A549 (cell line): Measurements from ENCODE around the gene AJAP1. TPM values are rescaled to one million over a fixed set of nuclear protein-coding genes. Genes with fewer than 3 reads are reported as not detected.

ENCODE experiments used
- ATAC-seq, 2 experiments: fragments of 200-7000 bp in 1 of 2; fragments of >200 bp in 1 of 2; cut with Nextera tagmentation in 1 of 2; cut with Tn5 transposase in 1 of 2; 3 replicates each; pipeline versions ENCODE4 v1.8.0 to v1.9.1; 2018 to 2020; ENCODE audit warnings: mild to moderate bottlenecking in 1 of 2, moderate library complexity in 1 of 2
- CTCF ChIA-PET: fragments of 300-600 bp; sonication (Branson Sonifier 250); formaldehyde crosslinking; extraction: SDS; loops from one replicate; lab custom pipeline; 2021; ENCODE audit warnings: antibody characterized with exemption, inconsistent platforms; lab: Yijun Ruan, JAX
- POLR2A ChIA-PET: fragments of 350-600 bp; formaldehyde crosslinking; extraction: SDS; loops from one replicate; lab custom pipeline; 2021; ENCODE audit warnings: antibody characterized with exemption, inconsistent platforms; lab: Yijun Ruan, JAX
- DNase-seq, 2 experiments: peaks; one replicate each; pipeline versions ENCODE4 v3.0.0 to v3.0.0-alpha.2; 2011 to 2016; ENCODE audit warnings: low read depth in 1 of 2, low spot score in 1 of 2
- FAIRE-seq: peaks from 2 replicates; lab custom pipeline; 2011; peaks lifted over from hg19 to GRCh38; lab: Jason Lieb, UNC
- H3K27ac ChIP-seq, 2 experiments: fragments of >200 bp; sonication (Bioruptor Twin); formaldehyde crosslinking; 3 replicates each; pipeline ENCODE4 v1.5.1; 2016 to 2017
- H3K4me1 ChIP-seq: fragments of >200 bp; sonication (Bioruptor Twin); formaldehyde crosslinking; 3 replicates; pipeline ENCODE4 v1.6.1; 2016
- H3K4me2 ChIP-seq: fragments of >200 bp; sonication (Bioruptor Twin); formaldehyde crosslinking; 3 replicates; pipeline ENCODE4 v1.6.1; 2016
- H3K4me3 ChIP-seq: fragments of >200 bp; sonication (Bioruptor Twin); formaldehyde crosslinking; 3 replicates; pipeline ENCODE4 v1.5.1; 2016
- H3K9me3 ChIP-seq: fragments of >200 bp; sonication (Bioruptor Twin); formaldehyde crosslinking; 3 replicates; pipeline ENCODE4 v1.6.1; 2016
- CBX8 ChIP-seq: fragments of 200-600 bp; sonication (generic); IDR thresholded peaks from 2 replicates; pipeline ENCODE4 v1.6.1; 2016
- CTCF ChIP-seq: fragments of >200 bp; sonication (Bioruptor Twin); formaldehyde crosslinking; IDR thresholded peaks from 3 replicates; pipeline ENCODE4 v1.5.1; 2016
- EHMT2 ChIP-seq: fragments of 200-600 bp; sonication (generic); IDR thresholded peaks from 2 replicates; pipeline ENCODE4 v1.6.1; 2016; ENCODE audit warnings: antibody characterized with exemption, low read depth, mild to moderate bottlenecking, moderate library complexity
- FOSB ChIP-seq: fragments of 250-450 bp; sonication (Bioruptor Pico); IDR thresholded peaks from 2 replicates; pipeline ENCODE4 v1.5.0; 2020; ENCODE audit warnings: mild to moderate bottlenecking, moderate library complexity
- FOSL2 ChIP-seq, 2 experiments: fragments of 450-650 bp in 1 of 2; fragments of >200 bp in 1 of 2; sonication (Bioruptor Twin) in 1 of 2; formaldehyde crosslinking; IDR thresholded peaks; 2 replicates each; pipeline versions ENCODE4 v1.5.0 to v1.6.1; 2016 to 2020; ENCODE audit warnings: mild to moderate bottlenecking in 1 of 2, moderate library complexity in 1 of 2
- FOXS1 ChIP-seq: fragments of 250-450 bp; sonication (Bioruptor Pico); IDR thresholded peaks from 2 replicates; pipeline ENCODE4 v1.5.0; 2020; ENCODE audit warnings: mild to moderate bottlenecking, moderate library complexity
- GATA3 ChIP-seq: IDR thresholded peaks from 2 replicates; pipeline ENCODE4 v1.6.1; 2012; ENCODE audit warnings: borderline replicate concordance
- HES2 ChIP-seq: fragments of >200 bp; sonication (Bioruptor Twin); formaldehyde crosslinking; IDR thresholded peaks from 2 replicates; pipeline ENCODE4 v1.6.1; 2016
- HOXA7 ChIP-seq: fragments of 250-450 bp; sonication (Bioruptor Pico); IDR thresholded peaks from 2 replicates; pipeline ENCODE4 v1.5.0; 2020; ENCODE audit warnings: mild to moderate bottlenecking, moderate library complexity
- HOXB5 ChIP-seq: fragments of 250-450 bp; sonication (Bioruptor Pico); IDR thresholded peaks from 2 replicates; pipeline ENCODE4 v1.5.0; 2020; ENCODE audit warnings: mild to moderate bottlenecking, moderate library complexity
- MAX ChIP-seq: IDR thresholded peaks from 2 replicates; pipeline ENCODE4 v1.6.1; 2012
- MYC ChIP-seq: IDR thresholded peaks from 2 replicates; pipeline ENCODE4 v1.6.1; 2012; ENCODE audit warnings: mild to moderate bottlenecking, inconsistent platforms, low read length, improper control_type of control experiment, borderline replicate concordance
- NFE2L2 ChIP-seq: fragments of 150-350 bp; conservative IDR thresholded peaks from 2 replicates; pipeline ENCODE4 v1.6.1; 2014; ENCODE audit warnings: low read length
- PHF8 ChIP-seq: fragments of 200-600 bp; sonication (generic); IDR thresholded peaks from 2 replicates; pipeline ENCODE4 v1.6.1; 2016; ENCODE audit warnings: low read depth, mild to moderate bottlenecking, antibody characterized with exemption, moderate library complexity, borderline replicate concordance
- POLR2AphosphoS2 ChIP-seq: conservative IDR thresholded peaks from 2 replicates; pipeline ENCODE4 v1.6.1; 2012; ENCODE audit warnings: low read length, improper control_type of control experiment, inconsistent platforms
- RAD21 ChIP-seq, 2 experiments: fragments of >200 bp in 1 of 2; sonication (Bioruptor Twin) in 1 of 2; formaldehyde crosslinking in 1 of 2; IDR thresholded peaks in 1 of 2; conservative IDR thresholded peaks in 1 of 2; 2 replicates in 1 of 2; 3 replicates in 1 of 2; pipeline ENCODE4 v1.6.1; 2012 to 2018; ENCODE audit warnings: inconsistent platforms in 1 of 2
- RFX5 ChIP-seq: fragments of 450-650 bp; IDR thresholded peaks from 2 replicates; pipeline ENCODE4 v1.7.1; 2014; ENCODE audit warnings: antibody characterized with exemption, mild to moderate bottlenecking, moderate library complexity
- SMC3 ChIP-seq: fragments of >200 bp; sonication (Bioruptor Twin); formaldehyde crosslinking; IDR thresholded peaks from 3 replicates; pipeline ENCODE4 v1.6.1; 2018; ENCODE audit warnings: inconsistent platforms
- ZC3H11A ChIP-seq: fragments of 450-650 bp; IDR thresholded peaks from 2 replicates; pipeline ENCODE4 v1.6.1; 2014; ENCODE audit warnings: antibody characterized with exemption, mild to moderate bottlenecking
- ZFP36 ChIP-seq: fragments of 450-650 bp; IDR thresholded peaks from 2 replicates; pipeline ENCODE4 v1.6.1; 2014; ENCODE audit warnings: borderline replicate concordance; ENCODE audit not compliant: partially characterized antibody
- ZNF302 ChIP-seq: fragments of 250-450 bp; sonication (Bioruptor Pico); IDR thresholded peaks from 2 replicates; pipeline ENCODE4 v1.9.0; 2021; ENCODE audit warnings: inconsistent platforms, mild to moderate bottlenecking, moderate library complexity
- ZSCAN20 ChIP-seq: fragments of 250-450 bp; sonication (Bioruptor Pico); IDR thresholded peaks from 2 replicates; pipeline ENCODE4 v1.8.0; 2022; ENCODE audit warnings: mild to moderate bottlenecking, moderate library complexity
- WGBS: methylation state at CpG from one replicate; pipeline ENCODE4 v1.1.6; 2017; ENCODE audit errors: missing lambda C conversion rate; 5-methylcytosine and 5-hydroxymethylcytosine counted together
- polyA plus RNA-seq, 4 experiments: library from polyadenylated mRNA; depleted of rRNA in 3 of 4; stranded (reverse); fragments of >200 nt; fragmentation: RNase III in 1 of 4; extraction: RNeasy Plus Mini Kit Qiagen cat#74134 plus additional on column Dnase treatment in 1 of 4; gene quantifications; 2 replicates in 3 of 4; 3 replicates in 1 of 4; pipeline ENCODE4 v1.2.3, GENCODE V29; 2011 to 2017

The AJAP1 gene
- polyA plus RNA-seq, 2 of the 4 experiments (the other 2 are of a cell fraction) = not detected

GRCh38 chr1:4697801-4698200 lies 43.4 kb downstream of the AJAP1 start:
- 51% methylated on average over 12 of the region's 19 CpGs for WGBS
- FAIRE-seq = no peak
- no peak overlapping the region for H3K27ac ChIP-seq
- no peaks in the 10 kb centered on the region for H3K4me1 ChIP-seq
- TF ChIP-seq ZC3H11A = no peak
- TF ChIP-seq ZFP36 = no peak
- TF ChIP-seq ZSCAN20 (CRISPR knock-in tag) = no peak
- no peak for TF ChIP-seq FOXS1 (CRISPR knock-in tag)
- no peak for TF ChIP-seq CBX8
- no peak for TF ChIP-seq MAX
- DNase-seq = no peak
- H3K4me2 ChIP-seq = no peak overlapping the region
- ChIA-PET POLR2A (no interaction called here), CTCF (interaction anchor here (0.6 kb wide), 1 partner anchor 41 kb away, joined by 3 read pairs; no protein-coding TSS in a partner anchor)
- ATAC-seq = no peak
- H3K9me3 ChIP-seq = no peaks in the 10 kb centered on the region
- H3K4me3 ChIP-seq = no peak overlapping the region

GRCh38 chr1:4698911-4699310 lies 44.5 kb downstream of the AJAP1 start:
- FAIRE-seq = no peak
- H3K4me2 ChIP-seq = no peak overlapping the region
- no peak for TF ChIP-seq FOXS1 (CRISPR knock-in tag)
- TF ChIP-seq HOXA7 (CRISPR knock-in tag) = no peak
- WGBS = 31% methylated on average over 7 of the region's 8 CpGs
- ATAC-seq = no peak
- H3K4me3 ChIP-seq = no peak overlapping the region
- no peaks in the 10 kb centered on the region for H3K9me3 ChIP-seq
- POLR2A ChIA-PET = no interaction called here
- DNase-seq = no peak
- no peak overlapping the region for H3K27ac ChIP-seq
- CTCF ChIA-PET = no interaction called here
- H3K4me1 ChIP-seq = no peaks in the 10 kb centered on the region

GRCh38 chr1:4699376-4700301 lies 45.2 kb downstream of the AJAP1 start:
- no peaks in the 10 kb centered on the region for H3K9me3 ChIP-seq
- POLR2A ChIA-PET = no interaction called here
- no peak overlapping the region for H3K4me2 ChIP-seq
- CTCF ChIA-PET = no interaction called here
- FAIRE-seq = no peak
- TF ChIP-seq MYC (no peak), RAD21 (conservative IDR thresholded peaks at IDR 0.05 in 1 of 2, IDR thresholded peaks at IDR 0.05 in 1 of 2) (no peak), ZNF302 (CRISPR knock-in tag) (no peak)
- 43% methylated on average over 21 of the region's 21 CpGs for WGBS
- no peak for ATAC-seq
- H3K4me1 ChIP-seq = no peaks in the 10 kb centered on the region
- H3K4me3 ChIP-seq = no peak overlapping the region
- H3K27ac ChIP-seq = no peak overlapping the region
- DNase-seq = no peak

GRCh38 chr1:4700801-4701200 lies 46.4 kb downstream of the AJAP1 start:
- no peaks in the 10 kb centered on the region for H3K9me3 ChIP-seq
- H3K4me2 ChIP-seq = no peak overlapping the region
- POLR2A ChIA-PET = no interaction called here
- FAIRE-seq = no peak
- H3K4me3 ChIP-seq = no peak overlapping the region
- 25% methylated on average over 2 of the region's 13 CpGs for WGBS
- DNase-seq = no peak
- peak in 1 of 2 experiments; percentile 45; a peak in 2 of 6 replicates for ATAC-seq
- H3K4me1 ChIP-seq = no peaks in the 10 kb centered on the region
- CTCF ChIA-PET = no interaction called here
- H3K27ac ChIP-seq = no peak overlapping the region
- TF ChIP-seq PHF8 = no peak
- no peak for TF ChIP-seq HOXB5 (CRISPR knock-in tag)
- no peak for TF ChIP-seq FOSB (CRISPR knock-in tag)
- no peak for TF ChIP-seq HES2
- no peak for TF ChIP-seq SMC3
- no peak for TF ChIP-seq GATA3
- no peak for TF ChIP-seq CTCF
- TF ChIP-seq NFE2L2 = no peak
- TF ChIP-seq EHMT2 = no peak
- TF ChIP-seq RFX5 = no peak
- TF ChIP-seq POLR2AphosphoS2 = no peak
- no peak for TF ChIP-seq FOSL2 (IDR thresholded peaks at IDR 0.05)
- TF ChIP-seq FOSL2 (CRISPR knock-in tag; IDR thresholded peaks at IDR 0.05) = no peak
